SK-N-MC (cell line): ENCODE results near the gene DOCK1.

Experiments used
- EZH2 ChIP-seq: fragments of 200-600 bp; sonication (generic); IDR thresholded peaks from one replicate; pipeline ENCODE4 v1.6.1; 2017; ENCODE audit warnings: antibody characterized with exemption
- POLR2AphosphoS5 ChIP-seq: IDR thresholded peaks from 2 replicates; pipeline ENCODE4 v1.6.1; 2012; ENCODE audit warnings: mild to moderate bottlenecking, low read depth, low read length, borderline replicate concordance

DNA sequence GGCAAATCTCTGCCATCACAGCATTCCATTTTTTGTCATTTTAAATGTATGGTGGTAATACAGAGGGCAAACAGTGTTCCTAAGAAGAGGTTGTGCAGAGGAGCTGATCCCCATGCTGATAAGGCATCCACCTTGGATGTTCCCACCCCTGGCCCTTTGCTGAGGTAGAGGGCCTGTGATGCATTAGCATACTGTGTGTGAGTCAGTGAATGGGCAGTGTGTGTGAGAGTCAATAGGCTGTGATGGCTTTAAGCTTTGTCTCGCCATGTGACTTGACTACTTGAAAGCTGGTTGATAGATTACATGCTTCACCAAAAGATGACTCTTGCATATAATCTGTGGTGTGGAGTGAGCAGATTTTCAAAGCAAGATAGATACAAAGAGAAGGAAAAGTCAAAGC, 209.9 kb downstream of the DOCK1 start:
- TF ChIP-seq EZH2 (no peak), POLR2AphosphoS5 (no peak)
